Measurements from ENCODE around the gene RASL10A.

DNA sequence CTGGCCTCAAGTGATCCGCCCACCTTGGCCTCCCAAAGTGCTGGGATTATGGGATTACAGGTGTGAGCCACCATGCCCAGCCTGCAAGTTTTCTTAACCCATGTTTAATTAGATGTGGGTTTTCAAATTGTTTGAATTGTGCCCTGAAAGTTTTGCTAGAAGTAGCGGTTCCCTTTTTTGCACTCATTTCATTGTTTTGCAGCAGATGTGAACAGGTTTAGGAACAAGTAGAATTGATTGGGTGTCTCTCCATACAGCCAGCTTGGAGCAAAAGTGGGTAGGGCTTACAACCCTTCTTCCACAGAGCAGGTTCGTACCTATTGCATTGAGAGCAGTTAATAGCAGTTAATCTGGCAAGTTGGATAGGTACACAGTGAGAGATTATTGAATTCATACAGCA lies 31.3 kb downstream of the RASL10A start:
- TF ChIP-seq EZH2 (IDR thresholded peaks at IDR 0.05; ENCODE audit: low read depth, unreplicated experiment) (no peak), CTCF (conservative IDR thresholded peaks at IDR 0.05; ENCODE audit: low read depth in 2 of 2) (no peak), REST (IDR thresholded peaks at IDR 0.05; ENCODE audit: unreplicated experiment) (no peak), CREB1 (CRISPR knock-in tag; IDR thresholded peaks at IDR 0.05; ENCODE audit: low read depth) (no peak), POLR2AphosphoS5 (IDR thresholded peaks at IDR 0.05; ENCODE audit: low read depth) (no peak), EZH2phosphoT487 (IDR thresholded peaks at IDR 0.05; ENCODE audit: unreplicated experiment) (no peak), ZNF114 (CRISPR knock-in tag; IDR thresholded peaks at IDR 0.05) (no peak), ZNF331 (CRISPR knock-in tag; IDR thresholded peaks at IDR 0.05; ENCODE audit: low read depth) (no peak), NANOG (IDR thresholded peaks at IDR 0.05; ENCODE audit: borderline replicate concordance) (no peak)

Data from GM23338 (cell line).